Heart left ventricle (tissue), 13 donors: Measurements from ENCODE around the gene SERINC5.

Experiments
- POLR2A ChIP-seq, 2 donors: fragments of 450-650 bp; IDR thresholded peaks; one replicate each; pipeline ENCODE4 v1.6.1; 2017; ENCODE audit warnings: antibody characterized with exemption in 2 of 2, mild to moderate bottlenecking in 2 of 2, moderate library complexity in 2 of 2
- TF ChIP-seq, protein P1 (sequence below), 12 donors: fragments of 200-600 bp; sonication (generic) in 4 of 12; IDR thresholded peaks; one replicate each; pipeline versions ENCODE4 v1.5.0 to v1.8.0; 2018 to 2022; ENCODE audit warnings: antibody characterized with exemption in 12 of 12, mild to moderate bottlenecking in 5 of 12
- donor health status: ischemic (EF 13 %, LVEDD 7.1; RV severe dilation, severe dysfunction).
- donor health status: DM: no; HTN: yes; CAD: no.
- donor health status: DM: no; HTN: no; CAD: no.
- donor health status: ischemic (EF 25% LVEDD 6.9; RV normal size, moderate dysfunction).
- donor health status: ischemic (EF 25% LVEDD 5.7; RV mildly dilated, moderate dysfunction).
- donor health status: ischemic (EF 35%, LVEDD 5.7; RV mildly dilated, moderate dysfunction).
- donor health status: nonischemic (EF 11% LVEDD 7.7; RV severe dilation, severe dysfunction).
- donor health status: DM: yes; HTN: yes; CAD: no.
- donor health status: PGD.
- donor health status: ischemic (EF 29% LVEDD 5.4; RV normal size, mild dysfunction).
- donor health status: nonischemic (EF 23%, LVEDD 6.1; RV moderate dilation, normal function).

- TF ChIP-seq, protein P1, sequence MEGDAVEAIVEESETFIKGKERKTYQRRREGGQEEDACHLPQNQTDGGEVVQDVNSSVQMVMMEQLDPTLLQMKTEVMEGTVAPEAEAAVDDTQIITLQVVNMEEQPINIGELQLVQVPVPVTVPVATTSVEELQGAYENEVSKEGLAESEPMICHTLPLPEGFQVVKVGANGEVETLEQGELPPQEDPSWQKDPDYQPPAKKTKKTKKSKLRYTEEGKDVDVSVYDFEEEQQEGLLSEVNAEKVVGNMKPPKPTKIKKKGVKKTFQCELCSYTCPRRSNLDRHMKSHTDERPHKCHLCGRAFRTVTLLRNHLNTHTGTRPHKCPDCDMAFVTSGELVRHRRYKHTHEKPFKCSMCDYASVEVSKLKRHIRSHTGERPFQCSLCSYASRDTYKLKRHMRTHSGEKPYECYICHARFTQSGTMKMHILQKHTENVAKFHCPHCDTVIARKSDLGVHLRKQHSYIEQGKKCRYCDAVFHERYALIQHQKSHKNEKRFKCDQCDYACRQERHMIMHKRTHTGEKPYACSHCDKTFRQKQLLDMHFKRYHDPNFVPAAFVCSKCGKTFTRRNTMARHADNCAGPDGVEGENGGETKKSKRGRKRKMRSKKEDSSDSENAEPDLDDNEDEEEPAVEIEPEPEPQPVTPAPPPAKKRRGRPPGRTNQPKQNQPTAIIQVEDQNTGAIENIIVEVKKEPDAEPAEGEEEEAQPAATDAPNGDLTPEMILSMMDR (IDR thresholded peaks at IDR 0.05) = no peak
- TF ChIP-seq POLR2A (IDR thresholded peaks at IDR 0.05) = no peak
Measured at GRCh38 chr5:80251636-80252035, 4.2 kb downstream of the SERINC5 start.
